Activated T-cell treated with anti-CD3 and anti-CD28 coated beads for 1 hour (primary cell): Measurements from ENCODE around the gene NSUN5.
"Not testable (repeated sequence)": the region's sequence is repeated elsewhere in the genome, so short reads cannot be mapped to it uniquely, and the experiment has no call there.

Experiments
- DNase-seq: peaks from one replicate; pipeline ENCODE4 v3.0.0-alpha.2; 2020; ENCODE audit warnings: low read depth

Gene NSUN5

GRCh38 chr7:73325424-73325823 lies 16.8 kb upstream of the NSUN5 start:
- DNase-seq, result not testable (repeated sequence)

- peak; percentile 30 for DNase-seq
Observed at GRCh38 chr7:73324081-73324845, 15.6 kb upstream of the NSUN5 start.

- DNase-seq, result not testable (repeated sequence)
Observed at GRCh38 chr7:73323434-73324080, 14.9 kb upstream of the NSUN5 start.

GRCh38 chr7:73320009-73320408 lies 11.4 kb upstream of the NSUN5 start:
- not testable (repeated sequence) for DNase-seq

- not testable (repeated sequence) for DNase-seq
Observed at GRCh38 chr7:73319541-73319940, 10.9 kb upstream of the NSUN5 start.

- DNase-seq, result not testable (repeated sequence)
Observed at GRCh38 chr7:73318656-73319204, 10.1 kb upstream of the NSUN5 start.

GRCh38 chr7:73316521-73316920 lies 7.9 kb upstream of the NSUN5 start:
- no peak for DNase-seq

- no peak for DNase-seq
Observed at GRCh38 chr7:73314271-73314670, 5.6 kb upstream of the NSUN5 start.

- DNase-seq, result no peak
Observed at GRCh38 chr7:73313521-73313906, 4.9 kb upstream of the NSUN5 start.

- no peak for DNase-seq
Observed at GRCh38 chr7:73312831-73313520, 4.3 kb upstream of the NSUN5 start.

- not testable (repeated sequence) for DNase-seq
Observed at GRCh38 chr7:73311421-73311820, 2.8 kb upstream of the NSUN5 start.

- no peak for DNase-seq
Observed at GRCh38 chr7:73308074-73308664, 457 bp downstream of the NSUN5 start.

- DNase-seq, result no peak
Observed at GRCh38 chr7:73307436-73307835, 1.2 kb downstream of the NSUN5 start.

GRCh38 chr7:73304612-73305387 lies 3.8 kb downstream of the NSUN5 start:
- DNase-seq, result not testable (repeated sequence)

- DNase-seq, result no peak
Observed at GRCh38 chr7:73304071-73304470, 4.6 kb downstream of the NSUN5 start.

GRCh38 chr7:73303546-73303945 lies 5.1 kb downstream of the NSUN5 start:
- no peak for DNase-seq

- not testable (repeated sequence) for DNase-seq
Observed at GRCh38 chr7:73302846-73303245, 5.8 kb downstream of the NSUN5 start.

- DNase-seq, result not testable (repeated sequence)
Observed at GRCh38 chr7:73301108-73301507, 7.5 kb downstream of the NSUN5 start.

- not testable (repeated sequence) for DNase-seq
Observed at GRCh38 chr7:73299812-73300211, 8.8 kb downstream of the NSUN5 start.

GRCh38 chr7:73297706-73298105 lies 10.9 kb downstream of the NSUN5 start:
- not testable (repeated sequence) for DNase-seq

GRCh38 chr7:73297235-73297634 lies 11.4 kb downstream of the NSUN5 start:
- DNase-seq, result not testable (repeated sequence)
